ENCODE data around the gene RCE1. TPM values are rescaled to one million over a fixed set of nuclear protein-coding genes. Genes with fewer than 3 reads are reported as not detected.
A peak's percentile ranks its signal among the peaks of the same experiment; 100 is the strongest.

The RCE1 gene
- total and polyA plus RNA-seq, 10 donors: 10.0 to 27.9 (median 17.7) TPM

- H3K9me3 ChIP-seq: no peaks in the 10 kb centered on the region
- no peaks in the 10 kb centered on the region for H3K27me3 ChIP-seq (replicated peaks in 1 of 7)
- peaks cover 5 to 35% (median 18%) of the 10 kb centered on the region in 6 donors for H3K4me1 ChIP-seq
- WGBS, 5 donors: 87 to 96% (median 91%) methylated on average over 20 to 26 of the region's 26 CpGs
- H3K36me3 ChIP-seq: peaks cover 0 to 19% (median 5%) of the 10 kb centered on the region in 6 donors
- no peak overlapping the region for H3K27ac ChIP-seq
- DNase-seq: peak; percentile 73
- no peak overlapping the region for H3K4me3 ChIP-seq
- intact Hi-C loops (cut with DNase I; ENCODE audit: low total_unique reads): no loop called here
- TF ChIP-seq POLR2A (IDR thresholded peaks at IDR 0.05) (no peak), CTCF (IDR thresholded peaks at IDR 0.05 in 8 of 11, conservative IDR thresholded peaks at IDR 0.05 in 3 of 11) (no peak), POLR2AphosphoS5 (IDR thresholded peaks at IDR 0.05) (no peak)
Measured at GRCh38 chr11:66852466-66853241, 9.4 kb downstream of the RCE1 start.

- 88 to 92% (median 89%) methylated on average over 26 of the region's 26 CpGs for WGBS, 5 donors
- H3K4me3 ChIP-seq: no peak overlapping the region
- intact Hi-C loops (cut with DNase I; ENCODE audit: low total_unique reads): no loop called here
- peak; percentile 72 for DNase-seq
- no peak overlapping the region for H3K27ac ChIP-seq
- no peaks in the 10 kb centered on the region for H3K9me3 ChIP-seq
- peaks cover 5 to 44% (median 20%) of the 10 kb centered on the region in 6 donors for H3K4me1 ChIP-seq
- H3K36me3 ChIP-seq: peaks cover 0 to 16% (median 3%) of the 10 kb centered on the region in 6 donors
- TF ChIP-seq CTCF (IDR thresholded peaks at IDR 0.05 in 8 of 11, conservative IDR thresholded peaks at IDR 0.05 in 3 of 11) (no peak), POLR2AphosphoS5 (IDR thresholded peaks at IDR 0.05) (no peak), POLR2A (IDR thresholded peaks at IDR 0.05) (no peak)
- no peaks in the 10 kb centered on the region for H3K27me3 ChIP-seq (replicated peaks in 1 of 7)
Measured at GRCh38 chr11:66853242-66854229, 10.3 kb downstream of the RCE1 start.

GRCh38 chr11:66854231-66854661 is 11.0 kb downstream of the RCE1 start:
- Histone ChIP-seq H3K9me3 (no peaks in the 10 kb centered on the region), H3K27ac (no peak overlapping the region), H3K4me3 (no peak overlapping the region), H3K4me1 (peaks cover 5 to 48% (median 21%) of the 10 kb centered on the region in 6 donors), H3K36me3 (peaks cover 0 to 16% (median 2%) of the 10 kb centered on the region in 6 donors), H3K27me3 (replicated peaks in 1 of 7) (no peaks in the 10 kb centered on the region)
- whole genome bisulfite sequencing, 5 donors: 88 to 96% (median 94%) methylated on average over 11 to 12 of the region's 12 CpGs
- DNase-seq: peak; percentile 66
- TF ChIP-seq POLR2A (IDR thresholded peaks at IDR 0.05) (no peak), POLR2AphosphoS5 (IDR thresholded peaks at IDR 0.05) (no peak), CTCF (IDR thresholded peaks at IDR 0.05 in 8 of 11, conservative IDR thresholded peaks at IDR 0.05 in 3 of 11) (no peak)
- intact Hi-C loops (cut with DNase I; ENCODE audit: low total_unique reads): no loop called here

Measured in spleen (tissue), 11 donors.